B cell (primary cell): Measurements from ENCODE around the gene LHX5. TPM values are rescaled to one million over a fixed set of nuclear protein-coding genes. Genes with fewer than 3 reads are reported as not detected.

Experiments used
- ATAC-seq: fragments of 200-7000 bp; cut with Tn5 transposase; one replicate; pipeline ENCODE4 v1.10.0; 2021; ENCODE audit warnings: low read depth, mild to moderate bottlenecking, moderate number of reproducible peaks, moderate library complexity
- CTCF ChIA-PET: fragments of 350-600 bp; sonication (Branson Sonifier 250); formaldehyde crosslinking; loops from one replicate; lab custom pipeline; 2021; ENCODE audit warnings: antibody characterized with exemption, inconsistent platforms; lab: Charles Lee
- POLR2A ChIA-PET: fragments of 350-600 bp; sonication (Branson Sonifier 250); formaldehyde crosslinking; loops from one replicate; lab custom pipeline; 2021; ENCODE audit warnings: antibody characterized with exemption; lab: Charles Lee
- DNase-seq: peaks from one replicate; pipeline ENCODE4 v3.0.0; 2013
- H2AFZ ChIP-seq: 2 replicates; pipeline ENCODE4 v1.6.1; 2012; ENCODE audit warnings: mild to moderate bottlenecking, low read depth, low read length; ENCODE audit not compliant: insufficient read depth, poor library complexity, severe bottlenecking
- H3K27ac ChIP-seq, 2 donors: 1 replicate in 1 of 2; 2 replicates in 1 of 2; pipeline ENCODE4 v1.5.1; 2012 to 2013; ENCODE audit warnings: low read length in 2 of 2, mild to moderate bottlenecking in 2 of 2, moderate library complexity in 1 of 2
- H3K27me3 ChIP-seq, 4 experiments: fragments of 200-600 bp in 1 of 4; sonication (generic) in 1 of 4; replicated peaks in 1 of 4; 1 replicate in 2 of 4; 2 replicates in 2 of 4; pipeline versions ENCODE4 v1.6.1 to v1.7.0; 2013 to 2016; ENCODE audit warnings: low read length in 3 of 4, mild to moderate bottlenecking in 2 of 4, mixed read lengths in 1 of 4, moderate library complexity in 1 of 4; ENCODE audit not compliant: insufficient read depth in 4 of 4, control insufficient read depth in 3 of 4; ENCODE audit errors: control extremely low read depth in 1 of 4
- H3K36me3 ChIP-seq, 2 experiments: replicated peaks in 1 of 2; 1 replicate in 1 of 2; 2 replicates in 1 of 2; pipeline versions ENCODE4 v1.6.1 to v1.7.1; 2013; ENCODE audit warnings: low read length in 1 of 2; ENCODE audit not compliant: insufficient read depth in 2 of 2, control insufficient read depth in 1 of 2; ENCODE audit errors: control extremely low read depth in 1 of 2, extremely low read depth in 1 of 2
- H3K4me1 ChIP-seq, 2 donors: fragments of 200-600 bp in 1 of 2; sonication (generic) in 1 of 2; 1 replicate in 1 of 2; 2 replicates in 1 of 2; pipeline versions ENCODE4 v1.5.1 to v1.6.1; 2013 to 2017; ENCODE audit warnings: low read length in 2 of 2; ENCODE audit not compliant: control insufficient read depth in 2 of 2, insufficient read depth in 2 of 2
- H3K4me2 ChIP-seq: replicated peaks from 2 replicates; pipeline ENCODE3; 2012; ENCODE audit warnings: mild to moderate bottlenecking, low read depth, low read length; ENCODE audit not compliant: poor library complexity, severe bottlenecking
- H3K4me3 ChIP-seq, 5 experiments: fragments of 200-600 bp in 1 of 5; sonication (generic) in 1 of 5; 1 replicate in 3 of 5; 2 replicates in 2 of 5; pipeline versions ENCODE4 v1.5.1 to v1.7.0; 2011 to 2016; ENCODE audit warnings: low read length in 4 of 5, mild to moderate bottlenecking in 4 of 5, low read depth in 2 of 5, control low read depth in 1 of 5, moderate library complexity in 1 of 5; ENCODE audit not compliant: insufficient read depth in 1 of 5; ENCODE audit errors: control extremely low read depth in 1 of 5, extremely low read depth in 1 of 5
- H3K79me2 ChIP-seq: fragments of 200-600 bp; sonication (generic); one replicate; pipeline ENCODE4 v1.6.0; 2016; ENCODE audit warnings: low read length; ENCODE audit not compliant: control insufficient read depth, insufficient read depth
- H3K9ac ChIP-seq: fragments of 200-600 bp; sonication (generic); 2 replicates; pipeline ENCODE4 v1.6.1; 2017; ENCODE audit warnings: mild to moderate bottlenecking, low read length, moderate library complexity
- H3K9me3 ChIP-seq, 3 donors: one replicate each; pipeline versions ENCODE4 v1.6.1 to v1.7.1; 2013; ENCODE audit warnings: low read length in 2 of 3; ENCODE audit not compliant: control insufficient read depth in 2 of 3, insufficient read depth in 1 of 3; ENCODE audit errors: control extremely low read depth in 1 of 3
- H4K20me1 ChIP-seq: 2 replicates; pipeline ENCODE4 v1.6.0; 2012; ENCODE audit warnings: mild to moderate bottlenecking, low read length; ENCODE audit not compliant: insufficient read depth, control insufficient read depth, poor library complexity, severe bottlenecking
- H3K27ac Mint-ChIP-seq: one replicate; pipeline ENCODE4 v1.8.0; 2021; ENCODE audit warnings: mixed read lengths
- H3K27me3 Mint-ChIP-seq: one replicate; pipeline ENCODE4 v1.8.0; 2021; ENCODE audit warnings: mixed read lengths
- H3K4me1 Mint-ChIP-seq: one replicate; pipeline ENCODE4 v1.8.0; 2021; ENCODE audit warnings: mixed read lengths
- H3K4me3 Mint-ChIP-seq: one replicate; pipeline ENCODE4 v1.8.0; 2021; ENCODE audit warnings: mixed read lengths
- H3K9me3 Mint-ChIP-seq: one replicate; pipeline ENCODE4 v1.8.0; 2022; ENCODE audit warnings: mixed read lengths; ENCODE audit not compliant: insufficient read depth
- CTCF ChIP-seq: fragments of 200-600 bp; IDR thresholded peaks from one replicate; pipeline ENCODE4 v1.8.0; 2022; ENCODE audit warnings: antibody characterized with exemption, mild to moderate bottlenecking
- EZH2 ChIP-seq: IDR thresholded peaks from 2 replicates; pipeline ENCODE4 v1.6.1; 2012; ENCODE audit warnings: borderline replicate concordance, low read depth, mild to moderate bottlenecking, moderate library complexity, low read length; ENCODE audit not compliant: insufficient read depth, poor library complexity, severe bottlenecking
- WGBS: methylation state at CpG from one replicate; pipeline ENCODE4 v1.1.5; 2013; ENCODE audit warnings: missing lambda C conversion rate; ENCODE audit not compliant: insufficient coverage; 5-methylcytosine and 5-hydroxymethylcytosine counted together
- intact Hi-C: fragments of 100-400 bp; cut with micrococcal nuclease; formaldehyde crosslinking; loops from one replicate; pipeline ENCODE4 v1.10.0; 2022
- polyA plus RNA-seq: library from polyadenylated mRNA; depleted of rRNA; stranded (reverse); fragments of >200 nt; gene quantifications from 2 replicates; pipeline ENCODE4 v1.2.3, GENCODE V29; 2012
- total RNA-seq, 2 donors: library from RNA; stranded (reverse); fragments of 120-200 nt in 1 of 2; gene quantifications; 1 replicate in 1 of 2; 2 replicates in 1 of 2; pipeline versions ENCODE4 v1.2.3 to v1.2.4, GENCODE V29; 2013 to 2022

Gene LHX5
- total and polyA plus RNA-seq, 2 donors (not counting 1 experiment from before 2014, with no cell fraction given) = not detected

- Histone ChIP-seq H3K4me2 (no peak overlapping the region), H3K9ac (no peak overlapping the region), H3K36me3 (no peaks in the 10 kb centered on the region), H3K27me3 (peaks cover 0 to 92% (median 68%) of the 10 kb centered on the region in 4 experiments), H3K27ac (no peak overlapping the region), H2AFZ (no peak overlapping the region), H3K4me1 (peaks cover 4 to 13% of the 10 kb centered on the region in 2 donors), H4K20me1 (no peaks in the 10 kb centered on the region), H3K9me3 (peaks cover 0 to 30% (median 0%) of the 10 kb centered on the region in 3 donors), H3K4me3 (no peak overlapping the region), H3K79me2 (no peaks in the 10 kb centered on the region)
- no peak overlapping the region for H3K27ac Mint-ChIP-seq
- TF ChIP-seq EZH2 (no peak), CTCF (no peak)
- H3K4me3 Mint-ChIP-seq = no peak overlapping the region
- DNase-seq (no peak), ATAC-seq (no peak)
- ChIA-PET POLR2A (no interaction called here), CTCF (no interaction called here)
- 11% methylated on average over 42 of the region's 50 CpGs for WGBS
- H3K4me1 Mint-ChIP-seq = peaks cover 21% of the 10 kb centered on the region
- peaks cover 2% of the 10 kb centered on the region for H3K9me3 Mint-ChIP-seq
- H3K27me3 Mint-ChIP-seq = peaks cover 70% of the 10 kb centered on the region
- intact Hi-C loops = no loop called here
These were observed 3.9 kb upstream of the LHX5 start for GRCh38 chr12:113475451-113476175.

- peaks cover 21% of the 10 kb centered on the region for H3K4me1 Mint-ChIP-seq
- intact Hi-C loops = no loop called here
- peak overlapping the region; percentile 52 for H3K4me2 ChIP-seq
These were observed 3.2 kb upstream of the LHX5 start for GRCh38 chr12:113474635-113475436.

More at GRCh38 chr12:113474635-113475436, 3.2 kb upstream of the LHX5 start:
- ATAC-seq = no peak
- Histone ChIP-seq H3K36me3 (no peaks in the 10 kb centered on the region), H3K27ac (no peak overlapping the region), H3K9ac (no peak overlapping the region), H3K9me3 (peaks cover 0 to 25% (median 0%) of the 10 kb centered on the region in 3 donors), H3K79me2 (no peaks in the 10 kb centered on the region), H3K4me1 (peaks cover 4 to 13% of the 10 kb centered on the region in 2 donors), H3K27me3 (peaks cover 0 to 94% (median 65%) of the 10 kb centered on the region in 4 experiments), H3K4me3 (no peak overlapping the region), H2AFZ (no peak overlapping the region), H4K20me1 (no peaks in the 10 kb centered on the region)
- 2% methylated on average over 14 of the region's 19 CpGs for WGBS
- ChIA-PET CTCF (no interaction called here), POLR2A (no interaction called here)
- H3K4me3 Mint-ChIP-seq = peak overlapping the region; percentile 18
- peaks cover 69% of the 10 kb centered on the region for H3K27me3 Mint-ChIP-seq
- H3K9me3 Mint-ChIP-seq = peaks cover 2% of the 10 kb centered on the region
- H3K27ac Mint-ChIP-seq = no peak overlapping the region
- peak; percentile 14 for DNase-seq
- TF ChIP-seq EZH2 = no peak
- no peak for TF ChIP-seq CTCF
